BE2C (cell line): Measurements from ENCODE around the gene TCF15.

Source experiments
- DNase-seq: peaks from one replicate; pipeline ENCODE4 v3.0.0-alpha.2; 2020
- H3K27me3 ChIP-seq: fragments of 250-450 bp; sonication (Bioruptor Pico); 2 replicates; pipeline ENCODE4 v1.5.1; 2020; ENCODE audit warnings: mild to moderate bottlenecking
- H3K36me3 ChIP-seq: fragments of 250-450 bp; sonication (Bioruptor Pico); 2 replicates; pipeline ENCODE4 v1.5.1; 2020; ENCODE audit warnings: mild to moderate bottlenecking
- H3K4me1 ChIP-seq: fragments of 250-450 bp; sonication (Bioruptor Pico); 2 replicates; pipeline ENCODE4 v1.5.1; 2020
- H3K4me3 ChIP-seq: 2 replicates; pipeline ENCODE4 v1.5.1; 2011; ENCODE audit warnings: low read depth, low read length
- H3K9me3 ChIP-seq: fragments of 250-450 bp; sonication (Bioruptor Pico); 2 replicates; pipeline ENCODE4 v1.5.1; 2020
- TF ChIP-seq, protein P1 (sequence below): IDR thresholded peaks from 2 replicates; pipeline ENCODE4 v1.5.1; 2012; ENCODE audit warnings: mild to moderate bottlenecking, low read depth, low read length

Gene TCF15

DNA sequence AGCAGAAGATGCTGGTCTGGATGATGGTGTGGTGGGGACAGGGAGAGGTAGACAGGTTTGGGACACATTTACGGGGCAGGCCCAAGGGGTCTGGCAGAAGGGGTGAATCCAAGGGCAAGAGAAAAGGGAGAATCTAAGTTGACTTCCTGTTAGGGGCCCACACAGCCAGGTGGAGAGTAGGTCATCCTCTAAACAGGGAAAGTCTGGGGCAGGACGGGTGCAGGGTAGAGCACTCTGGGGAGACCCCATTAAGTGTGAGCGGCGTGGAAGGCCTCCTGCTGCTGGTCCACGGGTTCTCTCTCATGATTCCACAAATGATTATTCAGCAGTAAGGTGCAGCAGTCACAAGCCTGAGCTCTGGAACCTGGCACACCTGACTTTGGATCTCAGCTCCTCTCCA is 40.2 kb upstream of the TCF15 start:
- no peak for DNase-seq
- no peaks in the 10 kb centered on the region for H3K9me3 ChIP-seq
- H3K4me1 ChIP-seq = no peaks in the 10 kb centered on the region
- H3K27me3 ChIP-seq = no peaks in the 10 kb centered on the region
- H3K36me3 ChIP-seq = no peaks in the 10 kb centered on the region; the same call in 1 of the 2 replicates
- TF ChIP-seq, protein P1, sequence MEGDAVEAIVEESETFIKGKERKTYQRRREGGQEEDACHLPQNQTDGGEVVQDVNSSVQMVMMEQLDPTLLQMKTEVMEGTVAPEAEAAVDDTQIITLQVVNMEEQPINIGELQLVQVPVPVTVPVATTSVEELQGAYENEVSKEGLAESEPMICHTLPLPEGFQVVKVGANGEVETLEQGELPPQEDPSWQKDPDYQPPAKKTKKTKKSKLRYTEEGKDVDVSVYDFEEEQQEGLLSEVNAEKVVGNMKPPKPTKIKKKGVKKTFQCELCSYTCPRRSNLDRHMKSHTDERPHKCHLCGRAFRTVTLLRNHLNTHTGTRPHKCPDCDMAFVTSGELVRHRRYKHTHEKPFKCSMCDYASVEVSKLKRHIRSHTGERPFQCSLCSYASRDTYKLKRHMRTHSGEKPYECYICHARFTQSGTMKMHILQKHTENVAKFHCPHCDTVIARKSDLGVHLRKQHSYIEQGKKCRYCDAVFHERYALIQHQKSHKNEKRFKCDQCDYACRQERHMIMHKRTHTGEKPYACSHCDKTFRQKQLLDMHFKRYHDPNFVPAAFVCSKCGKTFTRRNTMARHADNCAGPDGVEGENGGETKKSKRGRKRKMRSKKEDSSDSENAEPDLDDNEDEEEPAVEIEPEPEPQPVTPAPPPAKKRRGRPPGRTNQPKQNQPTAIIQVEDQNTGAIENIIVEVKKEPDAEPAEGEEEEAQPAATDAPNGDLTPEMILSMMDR = no peak
- H3K4me3 ChIP-seq = no peak overlapping the region

DNA sequence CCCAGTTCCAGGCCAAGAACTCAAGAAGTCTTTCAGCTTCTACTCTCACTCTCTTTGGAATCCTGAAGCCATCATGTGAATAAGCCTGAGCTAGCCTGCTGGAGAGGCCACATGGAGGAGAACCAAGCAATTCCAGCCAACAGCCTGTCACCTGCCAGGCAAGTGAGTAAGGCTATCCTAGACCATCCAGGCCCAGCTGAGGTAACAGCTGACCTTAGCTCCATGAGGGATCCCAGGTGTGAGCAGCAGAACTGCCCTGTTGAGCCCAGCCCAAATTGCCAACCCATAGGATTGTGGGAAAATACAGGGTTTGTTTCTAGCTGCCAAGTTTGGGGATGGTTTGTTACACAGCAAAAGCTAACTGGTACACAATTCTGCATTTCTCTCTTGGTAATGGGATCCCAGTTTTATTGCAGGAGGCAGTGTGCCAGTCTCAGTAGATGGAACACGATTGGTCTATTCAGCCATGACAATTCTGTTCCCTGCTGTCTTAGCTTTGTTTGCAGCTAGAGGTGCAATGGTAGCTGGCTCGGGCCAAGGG is 37.4 kb upstream of the TCF15 start:
- no peak for DNase-seq
- TF ChIP-seq, protein P1 = no peak
- Histone ChIP-seq H3K27me3 (no peaks in the 10 kb centered on the region), H3K4me1 (no peaks in the 10 kb centered on the region), H3K36me3 (no peaks in the 10 kb centered on the region; the same call in 1 of the 2 replicates), H3K4me3 (no peak overlapping the region), H3K9me3 (no peaks in the 10 kb centered on the region)

DNA sequence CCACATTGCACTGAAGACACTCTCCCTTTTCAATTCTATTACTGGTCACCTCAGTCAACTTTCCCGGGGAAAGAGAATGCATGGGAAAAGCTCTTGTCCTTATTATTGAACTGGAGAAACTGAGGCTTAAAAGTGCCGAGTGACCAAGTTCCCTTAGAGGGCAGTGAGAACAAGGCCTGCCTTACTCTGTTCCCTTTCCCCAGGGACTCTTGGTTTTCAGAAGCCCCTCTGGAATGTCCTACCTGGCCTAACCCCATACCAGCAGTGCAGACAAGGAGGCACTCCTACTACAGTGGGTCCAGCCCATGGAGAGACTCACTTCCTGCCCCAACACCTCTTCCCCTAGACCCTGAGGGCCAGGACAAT is 36.7 kb upstream of the TCF15 start:
- Histone ChIP-seq H3K9me3 (no peaks in the 10 kb centered on the region), H3K36me3 (no peaks in the 10 kb centered on the region; the same call in 1 of the 2 replicates), H3K4me3 (no peak overlapping the region), H3K27me3 (no peaks in the 10 kb centered on the region), H3K4me1 (no peaks in the 10 kb centered on the region)
- TF ChIP-seq, protein P1 = no peak
- DNase-seq = no peak

DNA sequence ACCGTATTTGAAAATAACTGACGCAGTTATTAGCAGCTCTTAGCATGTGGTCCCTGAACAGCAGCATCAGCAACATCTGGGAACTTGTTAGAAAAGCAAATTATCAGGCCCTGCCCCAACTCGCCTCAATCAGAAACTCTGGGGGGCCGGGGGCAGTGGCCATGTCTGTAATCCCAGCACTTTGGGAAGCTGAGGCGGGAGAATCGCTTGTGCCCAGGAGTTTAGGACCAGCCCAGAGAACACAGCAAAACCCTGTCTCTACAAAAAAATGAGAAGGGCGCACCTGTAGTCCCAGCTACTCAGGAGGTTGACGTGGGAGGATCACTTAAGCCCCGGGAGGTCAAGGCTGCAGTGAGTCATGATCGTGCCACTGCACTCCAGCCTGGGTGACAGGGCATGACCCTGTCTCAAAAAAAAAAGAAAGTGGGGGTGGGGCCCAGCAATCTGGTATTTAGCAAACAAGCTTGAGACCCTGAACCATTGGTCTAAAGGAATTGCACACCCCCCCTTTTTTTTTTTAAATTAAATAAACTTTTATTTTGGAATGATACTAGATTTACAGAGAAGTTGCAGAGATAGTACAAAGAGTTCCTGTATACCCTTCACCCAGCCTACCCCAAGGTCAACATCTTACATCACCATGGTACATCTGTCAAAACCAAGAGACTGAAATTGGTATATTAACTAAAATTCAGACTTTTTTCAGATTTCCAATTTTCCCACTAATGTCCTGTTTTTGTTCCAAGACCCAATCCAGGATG is 36.2 kb upstream of the TCF15 start:
- Histone ChIP-seq H3K4me3 (no peak overlapping the region), H3K9me3 (no peaks in the 10 kb centered on the region), H3K4me1 (no peaks in the 10 kb centered on the region), H3K36me3 (no peaks in the 10 kb centered on the region; the same call in 1 of the 2 replicates), H3K27me3 (no peaks in the 10 kb centered on the region)
- TF ChIP-seq, protein P1 = no peak
- no peak for DNase-seq

DNA sequence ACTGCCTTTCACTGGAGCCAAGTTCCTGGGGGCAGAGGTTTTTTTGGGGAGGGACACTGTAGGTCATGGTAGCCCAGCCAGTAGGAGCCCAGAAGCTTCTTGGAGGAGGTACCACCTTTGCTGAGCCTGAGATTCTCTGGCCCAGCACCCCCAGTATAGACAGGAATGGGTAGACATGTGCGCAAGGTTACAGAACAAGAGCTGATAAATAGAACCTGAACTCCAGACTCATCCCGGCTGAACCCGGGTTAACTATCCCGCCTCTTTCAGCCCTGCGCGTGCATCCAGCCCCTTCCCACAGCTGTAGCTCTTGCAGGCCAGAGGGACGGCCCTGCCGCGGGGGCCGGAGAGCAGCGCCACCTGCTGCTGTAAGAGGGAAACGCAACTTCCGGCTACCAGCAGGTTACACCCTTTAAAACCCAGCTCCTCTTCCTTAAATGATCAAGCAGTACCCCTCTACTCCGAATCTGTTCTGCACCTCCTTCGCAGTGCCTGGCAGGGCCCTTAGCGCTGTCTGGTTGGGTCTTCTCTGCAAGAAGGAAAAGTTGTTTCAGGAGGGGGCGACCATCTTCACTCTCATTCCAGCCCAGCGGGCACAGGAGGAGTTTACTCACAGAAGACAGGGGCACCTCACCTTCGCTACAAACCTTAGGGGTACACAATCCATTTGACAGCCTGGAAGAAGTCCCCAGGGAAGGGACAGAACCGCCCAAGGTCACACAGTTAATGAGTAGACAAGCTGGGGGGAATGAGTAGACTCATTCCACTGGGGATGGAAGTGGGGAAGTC is 35.4 kb upstream of the TCF15 start:
- H3K36me3 ChIP-seq = no peaks in the 10 kb centered on the region; the same call in 1 of the 2 replicates
- H3K4me1 ChIP-seq = no peaks in the 10 kb centered on the region
- no peak overlapping the region for H3K4me3 ChIP-seq
- no peaks in the 10 kb centered on the region for H3K27me3 ChIP-seq
- peak; percentile 67 for DNase-seq
- no peaks in the 10 kb centered on the region for H3K9me3 ChIP-seq
- TF ChIP-seq, protein P1 = peak; percentile 79
